ENCODE data around the gene SHROOM1.

SHROOM1 gene

GRCh38 chr5:132776938-132777208 lies 53.6 kb downstream of the SHROOM1 start:
- no peak for DNase-seq (ENCODE audit: low read depth in 2 of 2)

GRCh38 chr5:132776131-132776937 lies 54.1 kb downstream of the SHROOM1 start:
- DNase-seq (ENCODE audit: low read depth in 2 of 2), result no peak

- DNase-seq (ENCODE audit: low read depth in 2 of 2), result no peak
Measured at GRCh38 chr5:132775476-132775961, 54.9 kb downstream of the SHROOM1 start.

GRCh38 chr5:132774896-132775295 lies 55.6 kb downstream of the SHROOM1 start:
- no peak for DNase-seq (ENCODE audit: low read depth in 2 of 2)

DNA sequence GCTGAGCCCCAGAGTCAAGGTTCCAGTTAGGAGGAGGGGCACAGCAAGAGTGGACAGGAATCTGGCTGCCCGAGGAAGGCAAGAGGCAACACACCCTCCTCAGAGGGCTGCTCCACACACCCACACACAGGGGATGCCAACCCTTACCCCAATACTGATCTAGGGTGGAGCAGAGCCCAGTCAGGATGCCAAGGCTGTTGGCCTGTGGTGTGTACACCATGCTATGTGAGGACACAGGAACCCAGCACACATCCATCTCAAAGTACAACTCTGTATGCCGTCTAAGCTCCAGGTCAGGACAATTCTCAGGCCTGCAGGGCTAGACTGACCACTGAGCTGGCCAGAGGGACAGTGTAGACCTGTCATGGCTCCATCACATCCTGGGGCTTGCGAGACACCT lies 56.0 kb downstream of the SHROOM1 start:
- DNase-seq (ENCODE audit: low read depth in 2 of 2), result no peak

GRCh38 chr5:132773601-132774355 lies 56.7 kb downstream of the SHROOM1 start:
- DNase-seq (ENCODE audit: low read depth in 2 of 2), result no peak

DNA sequence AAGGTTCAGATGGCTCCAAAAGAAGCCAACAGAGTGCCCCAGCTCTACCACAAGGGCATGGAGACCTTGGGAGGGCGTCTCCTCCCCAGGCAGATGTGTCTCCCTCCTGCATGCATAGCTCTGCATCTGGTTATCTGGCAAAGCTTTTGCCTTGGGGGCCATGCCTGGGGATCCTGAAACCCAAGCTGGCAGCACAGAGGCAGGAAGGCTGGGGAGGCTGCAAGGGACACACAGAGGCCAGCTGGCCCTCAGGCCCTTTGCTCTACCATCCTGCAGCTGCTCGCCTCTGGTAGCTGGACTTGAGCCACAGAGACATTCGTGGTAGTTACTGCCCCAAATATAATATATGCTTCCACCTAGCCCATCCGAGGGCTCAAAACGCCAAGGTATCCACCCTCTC lies 57.3 kb downstream of the SHROOM1 start:
- DNase-seq (ENCODE audit: low read depth in 2 of 2), result no peak

GRCh38 chr5:132772291-132773070 lies 58.0 kb downstream of the SHROOM1 start:
- no peak for DNase-seq (ENCODE audit: low read depth in 2 of 2)
